Peyer's patch (tissue), 4 donors: Measurements from ENCODE around the gene RNF146.

Experiments used
- CTCF ChIP-seq, 6 experiments: fragments of 450-650 bp in 4 of 6; fragments of 200-600 bp in 2 of 6; sonication (generic) in 1 of 6; IDR thresholded peaks; one replicate each; pipeline ENCODE4 v1.5.1; 2017 to 2019; ENCODE audit warnings: antibody characterized with exemption in 6 of 6, mild to moderate bottlenecking in 3 of 6, moderate library complexity in 1 of 6
- POLR2A ChIP-seq, 2 donors: fragments of 450-650 bp; IDR thresholded peaks; one replicate each; pipeline ENCODE4 v1.5.1; 2017; ENCODE audit warnings: antibody characterized with exemption in 2 of 2, mild to moderate bottlenecking in 2 of 2, moderate library complexity in 2 of 2

DNA sequence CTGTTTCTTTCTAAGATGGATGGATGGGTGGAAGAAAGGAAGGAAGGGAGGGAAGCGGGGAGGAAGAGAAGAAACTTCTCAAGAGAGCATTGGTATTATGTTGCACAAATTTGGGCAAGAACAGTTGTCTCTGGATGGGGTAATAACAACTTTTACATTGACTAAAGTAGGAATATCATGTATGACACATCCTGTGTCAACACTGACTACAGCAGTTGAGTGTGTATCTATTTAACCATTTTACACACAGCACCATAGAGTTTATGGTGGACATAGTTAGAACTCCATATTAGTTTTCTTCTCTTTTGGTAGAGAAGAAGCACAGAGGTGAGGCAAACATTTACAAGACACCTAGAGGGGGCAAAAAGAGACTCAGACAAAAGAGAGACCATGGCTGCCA is 44.2 kb upstream of the RNF146 start:
- TF ChIP-seq POLR2A (IDR thresholded peaks at IDR 0.05) = no peak
- TF ChIP-seq CTCF (IDR thresholded peaks at IDR 0.05) = no peak
